IPS-18c (cell line): Measurements from ENCODE around the gene AP2A1.
"Not testable (repeated sequence)": the region's sequence is repeated elsewhere in the genome, so short reads cannot be mapped to it uniquely, and the experiment has no call there.

Experiments
- H3K4me3 ChIP-seq: 2 replicates; pipeline ENCODE4 v1.7.0; 2013; ENCODE audit warnings: low read depth, mild to moderate bottlenecking, low read length, moderate library complexity; ENCODE audit not compliant: insufficient read depth
- H3K9me3 ChIP-seq: one replicate; pipeline ENCODE4 v1.6.1; 2013; ENCODE audit warnings: mild to moderate bottlenecking, low read length, moderate library complexity; ENCODE audit not compliant: control insufficient read depth, insufficient read depth

AP2A1 gene

DNA sequence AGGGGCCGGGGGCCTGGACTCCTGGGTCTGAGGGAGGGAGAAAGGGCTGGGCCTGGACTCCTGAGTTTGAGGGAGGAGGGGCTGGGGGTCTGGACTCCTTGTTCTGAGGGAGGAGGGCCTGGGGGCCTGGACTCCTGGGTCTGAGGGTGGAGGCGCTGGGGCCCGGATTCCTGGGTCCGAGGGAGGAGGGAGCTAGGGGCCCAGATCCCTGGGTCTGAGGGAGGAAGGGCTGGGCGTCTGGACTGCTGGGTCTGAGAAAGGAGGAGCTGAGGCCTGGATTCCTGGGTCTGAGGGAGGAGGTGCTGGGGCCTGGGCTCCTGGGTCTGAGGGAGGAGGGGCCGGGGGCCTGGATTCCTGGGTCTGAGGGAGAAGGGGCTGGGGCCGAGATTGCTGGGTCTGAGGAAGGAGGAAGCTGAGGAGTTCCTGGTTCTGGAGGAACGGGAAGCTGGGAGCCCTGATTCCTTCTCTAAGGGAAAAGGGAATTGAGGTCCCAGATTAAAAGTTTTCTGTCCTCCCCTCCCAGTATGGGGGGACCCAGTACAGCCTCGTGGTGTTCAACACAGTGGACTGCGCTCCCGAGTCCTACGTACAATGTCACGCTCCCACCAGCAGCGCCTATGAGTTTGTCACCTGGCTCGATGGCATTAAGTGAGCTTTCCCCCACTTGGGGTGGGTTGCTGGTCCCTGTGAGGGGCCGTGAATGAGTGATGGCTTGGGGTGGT is 52.0 kb downstream of the AP2A1 start:
- H3K9me3 ChIP-seq = no peaks in the 10 kb centered on the region
- H3K4me3 ChIP-seq = peak overlapping the region; percentile 95

DNA sequence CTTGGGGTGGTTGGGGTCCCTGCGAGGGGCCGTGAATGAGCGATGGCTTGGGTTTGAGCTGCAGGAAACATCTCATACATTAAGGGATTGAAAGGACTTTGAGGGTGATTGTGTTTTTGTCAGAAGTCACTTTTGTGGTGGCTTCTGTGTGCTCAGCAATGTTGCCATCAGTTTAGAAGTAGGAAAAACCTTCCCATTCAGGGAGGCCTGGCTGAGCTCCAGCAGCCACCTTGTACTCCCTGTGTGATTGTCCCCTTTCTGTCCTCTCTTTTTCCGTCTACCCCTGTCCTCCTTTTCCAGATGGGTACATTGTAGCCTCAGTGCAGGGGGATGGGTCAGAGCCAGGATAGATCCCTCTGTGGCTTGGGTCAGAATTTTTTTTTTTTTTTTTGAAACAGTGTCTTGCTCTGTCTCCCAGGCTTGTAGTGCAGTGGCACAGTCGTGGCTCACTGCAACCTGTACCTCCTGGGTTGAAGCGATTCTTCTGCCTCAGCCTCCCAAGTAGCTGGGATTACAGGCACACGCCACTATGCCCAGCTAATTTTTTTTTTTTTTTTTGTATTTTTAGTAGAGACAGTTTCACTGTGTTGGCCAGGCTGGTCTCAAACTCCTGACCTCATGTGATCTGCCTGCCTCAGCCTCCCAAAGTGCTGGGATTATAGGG is 52.8 kb downstream of the AP2A1 start:
- peak overlapping the region; percentile 95 for H3K4me3 ChIP-seq
- H3K9me3 ChIP-seq = not testable (repeated sequence)

DNA sequence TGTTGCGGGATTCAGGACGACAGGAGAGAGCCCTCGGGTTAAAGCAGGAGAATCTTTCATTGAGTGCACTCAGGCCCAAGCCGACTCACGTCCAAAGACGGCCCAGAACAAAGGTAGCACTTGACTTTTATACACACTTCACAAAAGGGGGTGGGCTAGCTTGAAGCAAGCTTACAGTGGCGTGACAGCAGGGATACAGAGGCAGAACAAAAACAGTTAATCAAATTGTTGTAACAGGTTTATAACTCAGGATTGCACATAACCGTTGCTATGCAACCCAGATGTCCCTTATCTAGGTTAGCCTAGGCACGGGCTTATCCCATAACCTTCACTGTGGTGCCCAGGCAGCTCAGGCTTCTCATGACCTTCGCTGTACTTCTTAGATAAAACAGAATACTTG is 53.3 kb downstream of the AP2A1 start:
- Histone ChIP-seq H3K9me3 (no peaks in the 10 kb centered on the region), H3K4me3 (no peak overlapping the region)

- Histone ChIP-seq H3K4me3 (no peak overlapping the region), H3K9me3 (no peaks in the 10 kb centered on the region)
Measured at GRCh38 chr19:49823472-49823871, 56.7 kb downstream of the AP2A1 start.

DNA sequence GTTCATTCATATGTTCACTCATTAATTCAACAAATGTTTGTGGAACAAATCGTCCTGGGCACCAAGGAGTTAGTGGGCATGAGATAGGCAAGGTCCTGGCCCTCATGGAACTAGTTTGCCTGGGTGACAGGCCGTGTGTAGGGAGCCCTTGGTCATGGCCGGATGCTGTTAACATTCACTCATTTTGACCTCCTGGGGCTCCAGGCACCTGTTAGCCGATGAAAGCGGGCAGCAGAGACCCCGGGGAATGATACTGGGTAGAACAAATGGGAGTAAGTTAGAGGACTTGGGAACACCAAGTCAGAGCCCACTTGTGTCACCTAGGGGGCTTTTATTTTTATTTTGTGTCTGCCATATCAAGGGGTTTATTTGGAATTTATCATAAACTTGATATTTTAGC is 57.9 kb downstream of the AP2A1 start:
- Histone ChIP-seq H3K4me3 (no peak overlapping the region), H3K9me3 (no peaks in the 10 kb centered on the region)

DNA sequence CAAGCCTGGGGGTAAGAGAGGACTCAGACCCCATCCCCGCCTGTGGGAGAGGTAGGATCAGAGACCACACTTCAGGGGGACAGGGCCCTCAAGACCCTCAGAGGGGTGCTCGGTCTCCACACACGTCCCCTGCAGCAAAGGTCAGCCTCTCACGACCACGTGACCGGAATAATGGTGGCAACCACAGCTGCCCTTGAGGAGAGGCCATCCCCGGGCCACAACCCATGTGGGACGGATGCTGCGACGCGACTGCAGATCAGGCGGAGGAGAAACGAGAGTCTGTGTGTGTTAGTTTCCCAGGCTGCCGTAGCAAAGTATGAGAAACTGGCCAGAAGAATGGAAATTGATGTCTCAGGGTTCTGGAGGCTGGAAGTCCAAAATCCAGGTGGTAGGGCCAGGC is 60.2 kb downstream of the AP2A1 start:
- no peak overlapping the region for H3K4me3 ChIP-seq
- H3K9me3 ChIP-seq = no peaks in the 10 kb centered on the region

DNA sequence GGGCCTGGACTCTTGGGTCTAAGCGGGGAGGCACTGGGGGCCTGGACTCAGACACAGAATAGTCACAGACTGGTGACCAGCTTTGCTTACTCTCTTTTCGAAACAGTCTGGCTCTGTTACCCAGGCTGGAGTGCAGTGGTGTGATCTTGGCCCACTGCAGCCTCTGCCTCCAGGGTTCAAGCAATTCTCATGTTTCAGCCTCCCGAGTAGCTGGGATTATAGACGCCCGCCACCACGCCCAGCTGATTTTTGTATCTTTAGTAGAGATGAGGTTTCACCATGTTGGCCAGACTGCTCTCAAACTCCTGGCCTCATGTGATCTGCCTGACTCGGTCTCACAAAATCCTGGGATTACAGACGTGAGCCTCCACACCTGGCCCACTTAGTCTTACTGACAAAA is 62.4 kb downstream of the AP2A1 start:
- no peaks in the 10 kb centered on the region for H3K9me3 ChIP-seq
- H3K4me3 ChIP-seq = no peak overlapping the region

GRCh38 chr19:49829721-49830120 is 62.9 kb downstream of the AP2A1 start:
- no peaks in the 10 kb centered on the region for H3K9me3 ChIP-seq
- no peak overlapping the region for H3K4me3 ChIP-seq

- H3K4me3 ChIP-seq = no peak overlapping the region
- no peaks in the 10 kb centered on the region for H3K9me3 ChIP-seq
Measured at GRCh38 chr19:49830766-49831165, 64.0 kb downstream of the AP2A1 start.

DNA sequence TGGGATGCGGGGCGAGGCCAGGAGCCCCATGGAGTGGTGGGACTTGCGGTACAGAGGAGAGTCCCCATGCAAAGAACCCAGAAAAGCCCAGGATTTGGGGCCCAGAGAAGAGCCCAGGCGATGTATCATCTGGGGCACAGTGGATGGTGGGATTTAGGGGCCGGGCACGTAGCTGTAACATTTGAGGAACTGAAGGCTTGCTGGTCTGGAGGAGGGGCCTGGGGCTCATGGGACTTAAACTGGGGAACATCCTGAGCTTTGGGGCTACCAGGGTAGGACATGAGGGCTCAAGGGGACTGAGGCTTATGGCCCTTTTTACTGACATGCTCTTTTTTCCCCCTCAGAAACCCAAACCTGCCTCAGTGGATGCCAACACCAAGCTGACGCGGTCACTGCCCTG is 64.8 kb downstream of the AP2A1 start:
- H3K4me3 ChIP-seq = no peak overlapping the region
- no peaks in the 10 kb centered on the region for H3K9me3 ChIP-seq

GRCh38 chr19:49832556-49832955 is 65.8 kb downstream of the AP2A1 start:
- no peak overlapping the region for H3K4me3 ChIP-seq
- no peaks in the 10 kb centered on the region for H3K9me3 ChIP-seq

GRCh38 chr19:49833599-49833998 is 66.8 kb downstream of the AP2A1 start:
- Histone ChIP-seq H3K9me3 (no peaks in the 10 kb centered on the region), H3K4me3 (no peak overlapping the region)

- H3K9me3 ChIP-seq = no peaks in the 10 kb centered on the region
- no peak overlapping the region for H3K4me3 ChIP-seq
Measured at GRCh38 chr19:49835562-49835961, 68.8 kb downstream of the AP2A1 start.

GRCh38 chr19:49836176-49837008 is 69.6 kb downstream of the AP2A1 start:
- H3K9me3 ChIP-seq = no peaks in the 10 kb centered on the region
- no peak overlapping the region for H3K4me3 ChIP-seq

GRCh38 chr19:49837009-49837310 is 70.2 kb downstream of the AP2A1 start:
- no peak overlapping the region for H3K4me3 ChIP-seq
- H3K9me3 ChIP-seq = no peaks in the 10 kb centered on the region

- Histone ChIP-seq H3K4me3 (no peak overlapping the region), H3K9me3 (no peaks in the 10 kb centered on the region)
Measured at GRCh38 chr19:49837425-49837824, 70.6 kb downstream of the AP2A1 start.

- Histone ChIP-seq H3K4me3 (no peak overlapping the region), H3K9me3 (no peaks in the 10 kb centered on the region)
Measured at GRCh38 chr19:49838885-49839588, 72.2 kb downstream of the AP2A1 start.

DNA sequence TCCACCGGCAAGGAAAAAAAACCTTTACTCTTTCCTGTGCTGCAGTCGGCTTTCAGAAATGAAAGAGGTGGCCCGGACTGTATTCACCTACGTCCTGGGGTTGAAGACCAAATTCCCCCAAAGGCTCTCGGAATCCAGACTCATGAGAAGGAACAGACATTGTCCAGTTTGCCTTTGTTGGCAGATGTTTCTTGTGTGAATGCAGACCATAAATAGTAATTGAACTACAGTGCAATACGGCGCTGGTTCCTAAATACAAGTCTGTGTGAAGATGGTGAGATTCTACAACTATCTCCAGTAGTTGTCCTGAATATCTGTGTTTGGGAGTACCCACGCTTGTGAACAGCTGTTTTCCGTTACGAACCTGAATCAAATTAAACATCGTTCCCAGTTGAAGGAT is 72.9 kb downstream of the AP2A1 start:
- no peak overlapping the region for H3K4me3 ChIP-seq
- H3K9me3 ChIP-seq = no peaks in the 10 kb centered on the region
